NK-92 (cell line): ENCODE results near the gene PEX10.

Source experiments
- DNase-seq: peaks from one replicate; lab custom pipeline; 2025; ENCODE audit not compliant: unreplicated experiment; lab: John Stamatoyannopoulos, UW

PEX10 gene

DNA sequence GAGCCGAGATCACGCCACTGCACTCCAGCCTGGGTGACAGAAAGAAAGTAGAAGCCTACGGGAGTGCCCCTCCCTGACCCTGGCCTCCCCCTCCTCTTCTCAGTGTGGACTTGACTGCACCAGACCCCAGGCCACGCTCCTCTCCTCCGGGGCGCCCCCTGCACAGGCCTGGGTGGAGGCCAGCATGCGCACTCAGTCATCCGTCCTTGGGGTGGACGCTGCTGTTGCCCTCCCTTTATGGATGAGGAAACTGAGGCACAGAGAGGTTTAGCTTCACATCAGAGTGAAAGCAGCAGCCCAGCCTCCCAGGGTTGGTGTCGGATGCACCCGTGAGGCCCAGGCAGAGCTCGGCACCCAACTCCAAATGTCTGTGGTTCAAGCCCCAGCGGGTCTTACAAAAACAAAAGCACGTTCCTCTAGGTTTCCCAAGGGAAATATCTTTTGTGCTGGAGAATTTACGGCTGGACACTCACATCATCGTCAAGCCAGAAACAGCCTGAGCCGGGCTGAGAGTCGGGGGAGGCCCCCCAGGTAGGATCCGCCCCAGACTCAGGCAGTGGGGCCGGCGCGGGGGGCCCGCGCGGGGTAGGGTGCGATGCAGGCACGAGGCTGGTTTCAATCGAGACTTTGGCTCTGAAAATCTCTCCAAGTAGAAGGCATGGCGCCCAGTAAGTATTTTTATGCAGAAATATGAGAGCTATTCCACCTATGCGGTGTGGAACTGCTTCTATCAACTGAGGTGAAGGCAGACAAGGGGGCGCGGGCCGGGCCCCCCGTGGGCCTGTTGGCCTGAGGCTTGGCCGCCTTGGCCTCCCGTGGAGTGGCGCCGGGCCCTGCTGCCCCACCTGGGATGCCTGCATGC is 57.6 kb downstream of the PEX10 start:
- DNase-seq: no peak
